Peyer's patch (tissue), 4 donors: ENCODE results near the gene ZFHX3.

Experiments used
- POLR2A ChIP-seq, 2 donors: fragments of 450-650 bp; IDR thresholded peaks; one replicate each; pipeline ENCODE4 v1.5.1; 2017; ENCODE audit warnings: antibody characterized with exemption in 2 of 2, mild to moderate bottlenecking in 2 of 2, moderate library complexity in 2 of 2
- TF ChIP-seq, protein P1 (sequence below), 6 experiments: fragments of 450-650 bp in 4 of 6; fragments of 200-600 bp in 2 of 6; sonication (generic) in 1 of 6; IDR thresholded peaks; one replicate each; pipeline ENCODE4 v1.5.1; 2017 to 2019; ENCODE audit warnings: antibody characterized with exemption in 6 of 6, mild to moderate bottlenecking in 3 of 6, moderate library complexity in 1 of 6

DNA sequence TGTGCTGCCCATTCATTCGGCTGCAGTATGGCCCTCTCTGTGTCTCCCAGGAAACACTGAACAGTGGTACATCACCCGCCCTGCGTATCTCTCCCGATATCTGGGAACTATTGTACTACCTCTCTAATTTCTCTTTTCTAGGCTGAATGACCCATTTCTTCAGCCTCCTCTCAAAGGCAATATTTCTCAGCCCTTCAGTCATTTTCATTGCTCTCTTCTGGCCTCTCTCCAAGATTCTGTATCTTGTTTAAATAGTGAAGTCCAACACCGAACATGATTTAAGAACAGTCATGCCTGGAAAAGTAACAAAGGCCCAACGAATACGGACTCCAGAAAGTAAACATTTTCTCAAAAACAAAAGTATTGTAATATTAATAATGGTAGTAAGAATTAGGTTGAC is 220.1 kb downstream of the ZFHX3 start:
- TF ChIP-seq, protein P1, sequence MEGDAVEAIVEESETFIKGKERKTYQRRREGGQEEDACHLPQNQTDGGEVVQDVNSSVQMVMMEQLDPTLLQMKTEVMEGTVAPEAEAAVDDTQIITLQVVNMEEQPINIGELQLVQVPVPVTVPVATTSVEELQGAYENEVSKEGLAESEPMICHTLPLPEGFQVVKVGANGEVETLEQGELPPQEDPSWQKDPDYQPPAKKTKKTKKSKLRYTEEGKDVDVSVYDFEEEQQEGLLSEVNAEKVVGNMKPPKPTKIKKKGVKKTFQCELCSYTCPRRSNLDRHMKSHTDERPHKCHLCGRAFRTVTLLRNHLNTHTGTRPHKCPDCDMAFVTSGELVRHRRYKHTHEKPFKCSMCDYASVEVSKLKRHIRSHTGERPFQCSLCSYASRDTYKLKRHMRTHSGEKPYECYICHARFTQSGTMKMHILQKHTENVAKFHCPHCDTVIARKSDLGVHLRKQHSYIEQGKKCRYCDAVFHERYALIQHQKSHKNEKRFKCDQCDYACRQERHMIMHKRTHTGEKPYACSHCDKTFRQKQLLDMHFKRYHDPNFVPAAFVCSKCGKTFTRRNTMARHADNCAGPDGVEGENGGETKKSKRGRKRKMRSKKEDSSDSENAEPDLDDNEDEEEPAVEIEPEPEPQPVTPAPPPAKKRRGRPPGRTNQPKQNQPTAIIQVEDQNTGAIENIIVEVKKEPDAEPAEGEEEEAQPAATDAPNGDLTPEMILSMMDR (IDR thresholded peaks at IDR 0.05) = no peak
- TF ChIP-seq POLR2A (IDR thresholded peaks at IDR 0.05) = no peak
